Brain pericyte (primary cell): Measurements from ENCODE around the gene PPP1R13B.

Source experiments
- DNase-seq: peaks from one replicate; pipeline ENCODE4 v3.0.0-alpha.2; 2012; ENCODE audit warnings: low read depth, low spot score

The PPP1R13B gene

DNA sequence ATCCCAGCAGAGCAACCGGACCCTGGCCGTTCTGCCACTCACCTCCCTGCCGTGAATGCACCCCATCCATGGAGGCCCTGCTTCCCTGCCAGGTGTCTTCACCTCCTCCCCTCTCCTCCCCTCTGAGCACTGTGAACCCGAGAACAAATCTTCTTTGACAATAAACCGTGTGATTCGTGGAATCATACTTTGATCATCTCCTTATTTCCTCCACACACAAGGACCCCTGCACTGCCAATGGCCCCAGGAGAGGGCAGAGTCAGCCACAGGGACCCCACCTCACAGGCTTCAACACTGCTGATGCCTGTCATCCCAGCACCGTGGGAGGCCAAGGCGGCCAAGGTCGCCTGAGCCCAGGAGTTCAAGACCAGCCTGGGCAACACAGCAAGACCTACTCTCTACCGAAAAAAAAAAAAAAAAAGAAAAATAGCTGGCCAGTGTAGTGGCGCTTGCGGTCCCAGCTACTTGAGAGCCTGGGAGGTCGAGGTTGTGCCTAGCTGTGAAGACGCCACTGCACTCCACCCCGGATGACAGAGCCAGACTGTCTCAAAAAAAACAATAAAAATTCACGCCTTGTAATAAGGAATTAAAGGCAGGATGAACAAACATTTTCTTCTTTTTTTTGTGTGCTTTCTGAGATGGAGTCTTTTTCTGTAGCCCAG, 133.2 kb downstream of the PPP1R13B start:
- DNase-seq, result no peak

DNA sequence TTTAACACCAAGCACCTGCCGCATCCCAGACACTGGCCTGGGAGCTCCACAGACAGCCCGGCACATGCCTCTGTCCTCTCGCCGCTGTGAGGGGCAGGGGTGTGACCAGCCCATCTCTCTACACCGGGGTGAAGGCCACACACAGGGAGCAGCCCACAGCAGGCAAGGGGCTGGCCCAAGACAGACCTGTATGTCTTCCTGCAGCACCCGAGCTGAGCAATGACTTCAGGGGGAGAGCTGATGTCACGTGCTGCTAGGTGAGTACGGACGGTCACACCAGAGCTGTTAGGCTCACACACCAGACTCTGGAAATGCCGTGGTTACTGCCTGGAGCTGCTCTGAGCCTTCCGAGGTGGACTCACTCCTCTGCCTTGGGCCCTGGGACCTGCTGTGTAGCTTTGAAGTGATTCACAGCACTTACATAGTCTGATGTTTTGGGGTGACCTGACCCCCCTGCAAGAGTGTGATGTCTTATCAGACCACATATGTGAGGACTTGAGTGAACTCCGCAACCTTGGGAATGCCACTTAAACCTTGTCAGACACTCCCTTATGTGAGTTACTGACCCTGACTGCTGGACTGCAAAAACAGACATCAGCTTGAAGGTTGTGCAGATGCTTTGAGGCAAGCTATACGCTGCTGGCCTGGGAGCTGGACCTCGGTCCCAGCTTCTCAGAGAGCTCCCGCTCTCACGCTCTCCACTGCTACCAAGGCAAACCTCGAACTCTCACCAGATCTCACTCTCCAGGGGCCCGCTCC, 133.9 kb downstream of the PPP1R13B start:
- no peak for DNase-seq

DNA sequence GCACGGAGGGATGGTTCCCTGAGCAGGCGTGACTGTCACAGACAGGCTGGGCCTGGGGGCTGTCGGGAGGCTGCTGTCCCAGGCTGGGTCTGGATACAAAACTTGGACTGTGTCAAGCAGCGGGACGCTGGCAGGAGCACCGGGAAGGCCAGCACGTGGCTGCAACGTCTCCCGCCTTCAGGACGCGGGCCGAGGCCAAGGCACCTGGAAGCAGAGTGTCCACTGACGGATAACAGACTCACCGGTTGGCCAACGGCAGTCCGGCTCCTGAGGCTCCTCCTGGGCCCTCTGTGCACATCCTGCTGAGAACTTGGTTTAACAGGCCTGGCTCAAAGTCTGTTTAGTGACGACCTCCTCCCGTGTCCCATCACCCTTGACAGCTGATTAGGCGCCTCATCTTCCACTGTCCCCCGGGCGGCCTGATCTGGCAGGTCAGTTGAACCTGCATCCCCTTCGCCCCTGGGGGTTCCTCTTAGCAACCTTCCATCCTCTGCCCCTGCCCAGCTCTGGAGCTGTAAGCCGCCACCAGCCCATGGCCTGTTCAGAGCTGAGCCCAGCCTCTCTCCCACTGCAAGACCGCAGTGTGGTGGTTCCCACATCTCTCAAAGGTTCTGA, 134.6 kb downstream of the PPP1R13B start:
- DNase-seq, result no peak

GRCh38 chr14:103711516-103712431, 135.6 kb downstream of the PPP1R13B start:
- no peak for DNase-seq

- no peak for DNase-seq
Observed at GRCh38 chr14:103710771-103711377, 136.5 kb downstream of the PPP1R13B start.

GRCh38 chr14:103709814-103710213, 137.6 kb downstream of the PPP1R13B start:
- DNase-seq, result no peak

GRCh38 chr14:103708750-103709187, 138.6 kb downstream of the PPP1R13B start:
- DNase-seq, result no peak

DNA sequence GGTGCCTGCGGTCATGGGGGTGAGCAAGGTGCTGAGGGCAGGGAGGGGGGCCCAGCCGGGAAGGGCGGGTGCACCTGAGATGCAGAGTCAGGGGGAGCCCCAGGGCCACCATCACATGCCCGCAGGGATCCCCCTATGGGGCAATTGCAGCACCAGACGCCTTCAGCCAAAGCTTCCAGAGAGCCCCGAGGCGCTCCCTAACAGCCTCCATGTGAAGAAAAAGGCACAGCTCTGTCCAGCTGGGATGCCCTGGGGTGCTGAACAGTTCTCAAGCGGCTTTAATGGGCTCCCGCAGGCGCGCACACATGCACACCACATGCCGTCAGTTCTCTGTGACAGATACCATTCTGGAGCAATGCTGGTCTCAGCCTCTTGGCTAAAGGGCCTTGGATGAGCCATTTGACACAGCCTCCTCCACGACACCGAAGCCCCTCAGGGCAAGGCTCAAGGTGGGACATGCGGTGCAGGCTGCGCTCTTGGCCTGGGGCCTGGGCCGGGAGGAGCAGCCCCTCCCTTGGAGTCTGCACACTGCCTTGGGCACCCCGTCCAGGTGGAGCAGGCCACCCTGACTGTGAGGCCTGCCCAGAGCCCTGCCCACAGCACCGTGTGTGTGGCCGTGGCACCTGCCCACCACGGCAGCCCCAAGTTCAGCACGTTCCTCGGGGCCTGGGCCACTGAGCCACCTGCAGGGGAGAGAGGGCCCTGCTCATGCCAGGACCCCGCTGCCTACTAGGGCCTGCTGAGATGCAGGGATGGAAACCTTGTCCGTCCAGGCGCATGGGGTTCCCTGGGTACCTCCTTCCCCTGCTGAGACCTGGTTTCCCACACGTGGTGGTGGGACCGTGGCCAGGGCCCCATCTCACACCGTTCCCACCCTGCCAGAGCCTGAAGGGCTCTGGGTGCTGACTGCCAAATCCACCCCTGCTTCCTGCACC, 139.8 kb downstream of the PPP1R13B start:
- no peak for DNase-seq

GRCh38 chr14:103706551-103707328, 140.6 kb downstream of the PPP1R13B start:
- no peak for DNase-seq

GRCh38 chr14:103705504-103706284, 141.7 kb downstream of the PPP1R13B start:
- DNase-seq, result no peak

- DNase-seq, result no peak
Observed at GRCh38 chr14:103705118-103705503, 142.3 kb downstream of the PPP1R13B start.

GRCh38 chr14:103704708-103705107, 142.7 kb downstream of the PPP1R13B start:
- no peak for DNase-seq

GRCh38 chr14:103703433-103704385, 143.7 kb downstream of the PPP1R13B start:
- no peak for DNase-seq

- DNase-seq, result no peak
Observed at GRCh38 chr14:103702497-103703432, 144.6 kb downstream of the PPP1R13B start.

- no peak for DNase-seq
Observed at GRCh38 chr14:103702095-103702494, 145.3 kb downstream of the PPP1R13B start.

DNA sequence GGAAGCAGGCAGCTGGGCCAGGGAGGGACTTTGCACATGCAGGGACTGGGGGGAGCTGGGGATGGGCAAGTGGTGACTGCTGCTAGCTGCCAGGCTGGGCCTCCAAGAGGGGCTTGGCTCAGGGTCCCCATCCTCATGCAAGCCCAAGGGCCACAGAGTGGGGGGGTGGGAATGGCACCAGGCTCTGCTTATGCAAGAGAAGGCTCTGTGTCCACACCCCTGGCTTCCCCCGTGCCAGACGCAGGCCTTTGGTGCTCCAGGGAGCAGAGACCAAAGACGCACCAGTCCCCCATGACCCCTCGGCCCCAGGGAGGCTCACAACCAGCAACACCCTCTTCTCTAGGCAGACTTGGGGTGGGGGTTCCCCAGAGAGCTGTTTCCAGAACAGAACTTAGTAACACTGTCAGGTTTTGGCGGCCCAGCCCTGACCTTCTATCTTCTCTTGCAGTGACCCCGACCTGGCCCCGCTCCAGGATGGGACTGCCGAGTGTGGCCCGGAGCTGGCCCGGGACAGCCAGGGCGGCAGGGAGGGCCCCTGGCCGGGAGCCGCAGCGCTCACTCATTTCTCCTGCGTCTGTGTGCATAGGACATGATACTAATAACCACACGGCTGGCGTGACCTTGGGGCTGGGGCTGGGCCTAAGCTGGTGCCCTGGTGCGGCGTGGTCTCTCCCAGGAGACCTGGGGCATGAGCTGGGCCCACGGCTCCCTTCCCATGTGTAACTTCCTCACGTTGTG, 146.5 kb downstream of the PPP1R13B start:
- no peak for DNase-seq
